GM21423 (cell line): ENCODE data around the gene PWP2.
"Not testable (repeated sequence)": the region's sequence is repeated elsewhere in the genome, so short reads cannot be mapped to it uniquely, and the experiment has no call there.

Experiments
- ATAC-seq: cut with Tn5 transposase; IDR thresholded peaks from one replicate; pipeline ENCODE4 v1.9.1; 2021; ENCODE audit warnings: mild to moderate bottlenecking, moderate library complexity; ENCODE audit not compliant: unreplicated experiment

PWP2 gene

GRCh38 chr21:44159349-44160297, 52.4 kb downstream of the PWP2 start:
- not testable (repeated sequence) for ATAC-seq

- not testable (repeated sequence) for ATAC-seq
Measured at GRCh38 chr21:44160298-44160672, 53.1 kb downstream of the PWP2 start.

DNA sequence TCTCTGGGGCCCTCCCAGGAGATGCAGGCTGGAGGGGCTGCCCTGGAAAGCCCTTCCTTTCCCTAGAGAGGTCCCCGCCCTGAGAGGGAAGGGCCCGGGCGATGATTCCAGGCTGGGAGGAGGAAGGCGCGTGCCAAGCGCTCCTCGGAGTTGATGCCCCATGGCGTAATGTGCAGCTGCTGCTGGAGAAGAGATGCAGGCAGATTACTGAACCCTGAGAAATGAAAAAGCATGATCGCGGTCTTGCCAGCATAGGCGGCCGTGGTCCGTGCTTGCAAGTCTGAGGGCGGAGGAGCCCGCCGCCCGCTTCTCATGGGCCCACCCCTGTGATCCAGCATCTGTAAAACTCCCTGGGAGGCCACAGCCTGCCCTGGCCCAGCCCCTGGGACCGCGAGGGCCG, 53.6 kb downstream of the PWP2 start:
- not testable (repeated sequence) for ATAC-seq

DNA sequence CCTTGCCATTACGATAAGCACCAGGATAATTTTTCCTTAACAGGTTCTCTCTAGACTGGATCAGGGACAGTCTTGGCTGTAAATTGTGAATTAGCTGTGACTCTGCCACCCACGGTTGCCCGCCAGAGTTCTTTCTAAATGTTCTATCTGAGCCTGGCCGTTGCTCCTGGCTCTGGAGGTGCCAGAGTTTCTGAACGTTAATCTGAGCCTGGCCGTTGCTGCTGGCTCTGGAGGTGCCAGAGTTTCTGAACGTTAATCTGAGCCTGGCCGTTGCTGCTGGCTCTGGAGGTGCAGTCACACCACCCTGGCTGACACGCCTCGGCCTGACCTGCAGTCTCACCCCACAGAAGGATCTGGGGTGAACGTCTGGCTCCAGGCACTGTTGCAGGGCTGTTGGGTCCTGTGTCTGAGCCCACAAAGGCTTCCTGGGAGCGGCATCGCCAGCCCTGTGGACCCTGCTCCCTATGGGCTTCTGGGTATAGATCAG, 56.0 kb downstream of the PWP2 start:
- not testable (repeated sequence) for ATAC-seq

DNA sequence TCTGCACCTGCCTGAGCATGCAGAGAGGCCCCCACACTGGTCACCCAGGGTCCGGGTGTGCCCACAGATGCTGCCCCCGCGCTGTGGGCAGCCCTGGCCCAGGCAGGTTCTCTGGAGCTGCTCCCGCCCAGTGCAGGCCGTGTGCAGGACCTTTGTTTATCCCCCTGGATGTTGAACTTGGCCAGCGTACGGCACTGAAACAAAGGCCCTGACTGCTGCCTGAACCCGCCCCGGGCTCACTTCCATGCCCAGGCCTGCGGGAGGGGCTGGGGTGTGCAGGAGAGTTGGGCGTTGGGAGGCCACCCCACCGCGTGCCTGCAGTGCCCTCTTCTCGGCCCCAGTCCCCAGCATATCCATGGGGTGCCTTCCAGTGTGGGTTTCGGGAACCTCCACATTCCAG, 58.7 kb downstream of the PWP2 start:
- not testable (repeated sequence) for ATAC-seq

GRCh38 chr21:44167527-44167926, 60.3 kb downstream of the PWP2 start:
- ATAC-seq, result not testable (repeated sequence)

GRCh38 chr21:44170326-44170725, 63.1 kb downstream of the PWP2 start:
- not testable (repeated sequence) for ATAC-seq

DNA sequence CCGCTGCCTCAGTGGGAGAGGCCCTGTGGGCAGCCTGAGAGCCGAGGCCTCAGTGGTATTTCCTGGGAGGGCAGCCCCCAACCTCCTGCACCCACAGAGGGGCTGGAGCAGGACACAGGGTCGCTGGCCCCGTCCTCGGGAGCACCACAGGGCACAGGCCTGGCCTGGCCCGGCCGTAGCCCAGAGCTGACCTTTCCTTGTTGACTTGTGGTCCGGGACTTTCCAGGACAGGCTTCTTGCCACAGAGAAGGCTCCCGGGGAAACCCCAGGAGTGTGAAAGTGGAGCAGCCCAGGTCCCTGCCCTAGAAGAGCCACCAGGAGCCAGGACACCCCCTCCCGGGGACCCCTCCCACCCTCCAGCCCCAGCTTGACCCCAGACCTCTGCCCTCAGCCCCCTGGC, 63.7 kb downstream of the PWP2 start:
- not testable (repeated sequence) for ATAC-seq

DNA sequence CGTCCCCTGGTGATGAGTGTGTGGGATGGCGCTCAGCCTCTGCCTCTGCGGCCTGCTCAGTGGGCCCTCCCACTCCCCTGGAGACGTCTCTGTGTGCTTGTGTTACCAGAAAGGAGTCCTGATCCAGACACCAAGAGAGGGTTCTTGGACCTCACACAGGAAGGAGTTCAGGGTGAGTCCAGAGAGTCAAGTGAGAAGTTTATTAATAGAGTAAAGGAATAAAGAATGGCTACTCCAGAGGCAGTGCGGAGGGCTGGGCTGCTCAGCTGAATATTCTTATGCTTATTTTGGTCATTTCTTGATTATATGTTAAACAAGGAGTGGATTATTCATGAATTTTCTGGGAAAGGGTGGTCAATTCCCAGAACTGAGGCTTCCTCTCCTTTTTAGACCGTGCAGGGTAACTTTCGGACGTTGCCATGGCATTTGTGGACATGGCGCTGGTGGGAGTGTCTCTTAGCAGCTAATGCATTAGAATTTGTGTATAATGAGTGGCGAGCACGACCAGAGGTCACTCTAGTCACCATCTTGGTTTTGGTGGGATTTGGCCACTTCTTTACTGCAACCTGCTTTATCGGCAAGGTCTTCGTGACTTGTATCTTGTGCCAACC, 64.9 kb downstream of the PWP2 start:
- ATAC-seq, result not testable (repeated sequence)

GRCh38 chr21:44172741-44173140, 65.5 kb downstream of the PWP2 start:
- ATAC-seq, result not testable (repeated sequence)

DNA sequence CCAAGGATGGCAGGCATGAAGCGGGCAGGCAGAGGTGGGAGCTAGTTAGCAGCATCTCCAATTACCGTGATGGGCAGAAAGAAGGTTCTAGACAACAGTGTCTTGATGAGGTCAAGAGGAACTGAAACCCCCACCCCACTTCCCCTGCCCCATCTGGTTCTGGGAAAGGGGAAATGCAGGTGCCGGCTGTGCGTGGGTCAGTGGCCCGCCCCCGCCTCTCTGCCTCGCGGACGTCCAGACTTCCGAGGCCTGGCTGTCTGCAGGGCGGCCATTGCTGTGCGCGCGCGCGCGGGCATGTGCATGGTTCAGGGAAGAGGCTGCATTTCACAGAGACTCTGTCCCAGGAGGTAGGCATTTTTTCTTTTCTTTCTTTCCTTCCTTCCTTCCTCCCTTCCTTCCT, 68.0 kb downstream of the PWP2 start:
- not testable (repeated sequence) for ATAC-seq

GRCh38 chr21:44176127-44176526, 68.9 kb downstream of the PWP2 start:
- ATAC-seq, result not testable (repeated sequence)
